Breast epithelium (tissue), 3 donors: ENCODE measurements around the gene ARHGEF3.

Source experiments
- CTCF ChIP-seq, 3 donors: fragments of 450-650 bp; IDR thresholded peaks; one replicate each; pipeline ENCODE4 v1.5.1; 2016 to 2017; ENCODE audit warnings: antibody characterized with exemption in 3 of 3, mild to moderate bottlenecking in 3 of 3, moderate library complexity in 3 of 3
- POLR2A ChIP-seq: fragments of 450-650 bp; IDR thresholded peaks from one replicate; pipeline ENCODE4 v1.6.1; 2016; ENCODE audit warnings: antibody characterized with exemption, mild to moderate bottlenecking, moderate library complexity

GRCh38 chr3:56829533-56829932, 27.8 kb upstream of the ARHGEF3 start:
- TF ChIP-seq CTCF (IDR thresholded peaks at IDR 0.05) (no peak), POLR2A (no peak)
